ENCODE results near the gene MED22.

GRCh38 chr9:133378408-133378962 lies 30.6 kb upstream of the MED22 start:
- no peak for TF ChIP-seq POLR2AphosphoS5 (IDR thresholded peaks at IDR 0.05; ENCODE audit: low read depth)
- no peak for TF ChIP-seq CTCF (IDR thresholded peaks at IDR 0.05; ENCODE audit: insufficient read depth, low read length)
- no peak for TF ChIP-seq GABPA (IDR thresholded peaks at IDR 0.05; ENCODE audit: low read depth)
- TF ChIP-seq REST (IDR thresholded peaks at IDR 0.05; ENCODE audit: insufficient replicate concordance, low read depth) = no peak

All from HL-60 (cell line).